Right cardiac atrium (tissue), 5 donors: Measurements from ENCODE around the gene PGM3. TPM values are rescaled to one million over a fixed set of nuclear protein-coding genes. Genes with fewer than 3 reads are reported as not detected.

ENCODE experiments used
- ATAC-seq, 2 donors: fragments of 200-7000 bp; cut with Tn5 transposase; one replicate each; pipeline versions ENCODE4 v1.8.0 to v1.9.1; 2020; ENCODE audit warnings: moderate library complexity in 2 of 2, mild to moderate bottlenecking in 1 of 2
- DNase-seq, 3 donors: peaks; one replicate each; pipeline ENCODE4 v3.0.0-alpha.2; 2020
- H3K27ac ChIP-seq: one replicate; pipeline ENCODE4 v1.5.1; 2013; ENCODE audit warnings: mild to moderate bottlenecking, low read length, control low read depth, moderate library complexity
- H3K27me3 ChIP-seq: one replicate; pipeline ENCODE4 v1.6.1; 2013; ENCODE audit not compliant: control insufficient read depth, insufficient read depth
- H3K4me1 ChIP-seq: one replicate; pipeline ENCODE4 v1.6.1; 2013; ENCODE audit warnings: low read length; ENCODE audit not compliant: control insufficient read depth, insufficient read depth
- H3K4me3 ChIP-seq: one replicate; pipeline ENCODE4 v1.5.1; 2013; ENCODE audit warnings: low read length, control low read depth
- H3K9me3 ChIP-seq: one replicate; pipeline ENCODE4 v1.6.1; 2013; ENCODE audit warnings: low read length; ENCODE audit not compliant: control insufficient read depth
- WGBS: extraction: QIAGEN DNeasy Blood & Tissue Kit; methylation state at CpG from one replicate; pipeline ENCODE4 v1.1.7; 2013; 5-methylcytosine and 5-hydroxymethylcytosine counted together
- intact Hi-C, 4 donors: fragments of 100-400 bp; cut with DNase I; formaldehyde crosslinking; loops; one replicate each; pipeline versions ENCODE4 v1.11.0 to v1.14.0; 2022 to 2023
- polyA plus RNA-seq: library from polyadenylated mRNA; stranded (reverse); fragments of 200-250 nt; gene quantifications from one replicate; pipeline ENCODE4 v1.2.3, GENCODE V29; 2013
- total RNA-seq, 4 donors: library from RNA; stranded (reverse); fragmentation: NEBNext Ultra II Directional; extraction: Animal tissue kit (Norgen Biotek cat#: 25700); gene quantifications; one replicate each; pipeline ENCODE4 v1.2.1, GENCODE V29; 2021
- donor health status: healthy with polysubstance abuse.
- donor health status: DM: no; HTN: yes; CAD: no.
- donor health status: DM: no; HTN: no; CAD: no.
- donor health status: DM: no; HTN: yes; CAD: no; lungs with severe emphysema.
- donor health status: DM: yes; HTN: yes; CAD: no.

The PGM3 gene
- total and polyA plus RNA-seq, 5 donors: 5.8 to 31.1 (median 17.1) TPM

DNA sequence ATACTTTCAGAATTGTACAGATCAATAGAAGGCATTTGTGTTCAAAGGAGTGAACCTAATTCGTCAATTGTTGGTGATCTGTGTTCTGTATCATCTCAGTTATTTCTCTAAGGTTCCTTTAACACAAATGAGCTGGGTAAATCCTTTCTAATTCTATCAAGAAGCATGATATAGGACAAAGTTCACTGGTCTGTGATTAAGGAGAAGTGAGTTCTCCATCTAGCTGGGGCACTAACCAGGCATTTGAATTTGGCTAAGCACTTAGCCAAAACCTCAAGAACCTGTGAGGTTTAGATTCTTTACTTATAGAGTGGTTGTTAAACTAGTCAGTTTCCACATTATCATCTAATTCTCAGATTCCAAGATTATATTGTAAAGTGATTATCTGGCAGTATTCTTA lies 75.3 kb downstream of the PGM3 start:
- no peaks in the 10 kb centered on the region for H3K9me3 ChIP-seq
- H3K4me3 ChIP-seq: no peak overlapping the region
- DNase-seq: no peak
- ATAC-seq: no peak
- no peak overlapping the region for H3K27ac ChIP-seq
- no peaks in the 10 kb centered on the region for H3K27me3 ChIP-seq
- no peaks in the 10 kb centered on the region for H3K4me1 ChIP-seq
- 99% methylated on average over 1 of the region's 1 CpG for WGBS
- intact Hi-C loops: no loop called here

Other genes starting within 250 kb of the PGM3 start
- gene UBE3D, start 127.4 kb downstream of the PGM3 start, total RNA-seq: 1 to 10 TPM; 2.8 to 4.1 (median 3.8) TPM
- 2.3 TPM for gene UBE3D, start 127.4 kb downstream of the PGM3 start, polyA plus RNA-seq
- gene DOP1A, start 125.6 kb downstream of the PGM3 start, total RNA-seq: 10 to 100 TPM; 19.1 to 19.9 (median 19.5) TPM
- gene DOP1A, start 125.6 kb downstream of the PGM3 start, polyA plus RNA-seq: 6.5 TPM
- 1 to 10 TPM; 4.3 to 6.3 (median 5.7) TPM for gene RWDD2A, start 92 bp upstream of the PGM3 start, total RNA-seq
- gene RWDD2A, start 92 bp upstream of the PGM3 start, polyA plus RNA-seq: 3.6 TPM
- gene ME1, start 237.8 kb upstream of the PGM3 start, total RNA-seq: 10 to 100 TPM; 34.8 to 43.7 (median 39.7) TPM
- gene ME1, start 237.8 kb upstream of the PGM3 start, polyA plus RNA-seq: 33.2 TPM